DMS53 (cell line): ENCODE results near the gene POLR1A.

ENCODE experiments used
- DNase-seq: peaks from one replicate; lab custom pipeline; 2025; lab: John Stamatoyannopoulos, UW

POLR1A gene

DNA sequence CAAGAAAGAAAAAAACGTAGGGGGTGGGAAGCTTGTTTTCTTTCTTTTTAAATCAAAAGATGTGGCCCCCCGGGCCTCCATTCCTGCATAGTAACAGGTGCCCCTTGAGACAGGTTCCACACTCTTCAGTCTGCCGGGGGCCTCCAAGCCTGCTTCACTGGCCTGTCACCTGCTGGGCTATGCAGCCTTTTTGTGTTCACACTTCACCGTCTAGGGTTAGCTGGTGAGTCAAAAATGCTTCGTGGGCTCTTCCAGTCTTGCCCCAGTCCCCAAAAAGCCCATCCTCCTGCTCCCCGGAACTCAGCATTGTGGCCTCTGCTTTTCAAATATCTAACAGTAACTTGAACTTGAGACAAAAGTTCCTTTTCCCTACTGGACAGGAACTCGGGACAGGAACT, 67.9 kb downstream of the POLR1A start:
- no peak for DNase-seq

- DNase-seq, result no peak
Observed at GRCh38 chr2:86037141-86037794, 68.4 kb downstream of the POLR1A start.

- no peak for DNase-seq
Observed at GRCh38 chr2:86036669-86037138, 69.0 kb downstream of the POLR1A start.

GRCh38 chr2:86035883-86036668, 69.6 kb downstream of the POLR1A start:
- DNase-seq, result peak; percentile 58

- no peak for DNase-seq
Observed at GRCh38 chr2:86035376-86035882, 70.3 kb downstream of the POLR1A start.

- DNase-seq, result no peak
Observed at GRCh38 chr2:86033751-86034692, 71.7 kb downstream of the POLR1A start.

DNA sequence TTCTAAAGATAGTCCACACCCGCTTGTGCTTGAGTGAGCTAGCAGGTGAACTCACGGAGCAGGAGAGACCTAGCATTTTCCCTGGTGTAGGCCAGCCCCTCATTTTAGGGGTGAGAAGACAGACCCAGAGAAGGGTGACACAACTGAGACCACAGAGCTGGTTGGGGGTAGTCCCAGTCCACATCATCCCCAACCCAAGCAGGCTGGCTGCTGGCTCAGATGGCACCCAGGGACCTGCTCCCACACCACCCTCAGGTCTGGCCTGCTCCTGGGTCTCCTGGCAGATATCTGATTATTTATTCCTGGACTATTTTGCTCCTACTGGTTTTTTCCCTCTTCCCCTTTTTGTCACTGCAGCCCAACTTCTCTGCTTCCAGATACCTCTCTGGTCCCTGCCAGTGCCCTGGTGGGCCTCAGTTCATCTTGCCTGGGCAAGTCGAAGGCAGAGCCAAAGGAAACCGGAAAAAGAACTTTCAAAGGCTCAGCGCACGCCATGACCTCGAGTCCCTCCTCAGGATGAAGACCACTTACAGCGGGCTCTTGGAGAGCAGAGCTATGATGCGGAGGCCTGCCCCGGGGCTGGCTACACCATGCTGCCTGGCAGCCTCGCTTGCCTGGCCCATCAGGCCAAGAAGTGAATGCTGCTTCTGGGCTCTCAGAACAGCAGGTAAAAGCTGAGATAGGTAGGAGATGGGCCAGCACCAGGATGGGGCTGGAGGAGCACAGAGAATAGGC, 72.7 kb downstream of the POLR1A start:
- no peak for DNase-seq

- no peak for DNase-seq
Observed at GRCh38 chr2:86031606-86032005, 74.1 kb downstream of the POLR1A start.

DNA sequence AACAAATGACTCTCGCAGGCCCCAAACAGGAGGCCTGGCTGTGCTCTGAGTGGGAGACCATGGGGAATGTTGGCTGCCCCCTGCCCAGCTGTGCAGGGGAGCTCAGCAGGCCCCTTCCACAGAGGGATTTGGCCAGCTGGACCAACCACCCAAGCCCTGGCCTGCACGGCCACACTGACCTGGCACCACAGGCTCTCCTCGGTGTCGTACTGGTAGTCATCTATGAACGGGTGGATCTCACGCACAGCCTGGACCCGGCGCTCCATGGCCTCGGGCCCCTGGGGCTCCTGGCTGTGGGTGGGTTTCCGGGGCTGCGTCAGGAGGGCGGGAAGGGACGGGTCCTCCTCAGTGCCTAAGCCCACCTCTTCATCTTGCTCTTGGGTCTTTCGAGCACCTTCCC, 74.5 kb downstream of the POLR1A start:
- no peak for DNase-seq

DNA sequence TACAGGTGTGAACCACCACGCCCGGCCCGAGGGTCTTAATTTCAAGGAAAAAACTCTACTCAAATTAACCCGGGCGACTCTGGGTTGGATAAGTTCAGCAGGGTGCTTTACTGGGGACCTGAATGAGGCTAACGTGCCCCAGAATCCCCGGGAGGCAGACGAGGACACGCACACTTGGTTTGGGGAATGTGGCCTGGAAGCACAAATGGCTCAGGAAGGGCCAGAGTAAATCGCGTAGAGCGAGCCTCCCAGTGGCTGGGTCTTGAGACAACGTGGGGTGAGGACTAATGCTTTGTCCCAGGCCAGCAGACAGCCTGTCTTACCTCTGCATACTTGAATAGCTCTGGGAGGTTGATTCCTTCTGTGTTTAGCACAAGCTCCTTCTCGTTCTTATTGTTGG, 75.8 kb downstream of the POLR1A start:
- no peak for DNase-seq

DNA sequence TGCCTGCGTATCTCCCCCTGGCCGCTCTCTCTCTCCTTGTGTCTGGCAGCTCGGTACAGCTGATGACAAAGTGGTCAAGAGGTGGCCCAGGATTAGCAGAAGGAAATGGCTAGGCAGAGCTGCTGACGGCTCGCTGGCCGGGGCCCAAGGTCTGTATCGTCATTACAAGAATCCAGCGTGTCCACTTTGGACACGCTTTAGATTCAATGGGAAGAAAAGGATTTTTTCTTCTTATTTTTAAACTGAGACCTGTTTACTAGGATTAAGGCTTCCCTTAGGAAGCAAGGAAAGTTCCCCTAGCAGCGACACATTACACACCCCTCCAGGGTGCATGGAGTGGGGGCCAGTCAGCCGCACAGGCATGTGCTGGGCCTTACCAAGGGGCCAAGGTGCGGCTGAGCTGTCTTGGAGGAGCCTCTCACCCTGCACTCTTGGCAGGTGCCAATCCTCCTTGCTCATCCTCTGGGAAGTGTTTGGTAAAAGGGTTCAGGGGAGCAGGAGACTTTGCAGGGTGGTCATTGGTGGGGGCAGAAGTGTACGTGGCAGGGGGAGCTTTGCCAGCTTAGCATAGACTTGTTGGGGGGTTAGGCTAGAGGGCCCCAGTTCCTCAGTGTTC, 76.8 kb downstream of the POLR1A start:
- DNase-seq, result no peak

- DNase-seq, result no peak
Observed at GRCh38 chr2:86027922-86028765, 77.5 kb downstream of the POLR1A start.

GRCh38 chr2:86027196-86027921, 78.3 kb downstream of the POLR1A start:
- DNase-seq, result no peak

DNA sequence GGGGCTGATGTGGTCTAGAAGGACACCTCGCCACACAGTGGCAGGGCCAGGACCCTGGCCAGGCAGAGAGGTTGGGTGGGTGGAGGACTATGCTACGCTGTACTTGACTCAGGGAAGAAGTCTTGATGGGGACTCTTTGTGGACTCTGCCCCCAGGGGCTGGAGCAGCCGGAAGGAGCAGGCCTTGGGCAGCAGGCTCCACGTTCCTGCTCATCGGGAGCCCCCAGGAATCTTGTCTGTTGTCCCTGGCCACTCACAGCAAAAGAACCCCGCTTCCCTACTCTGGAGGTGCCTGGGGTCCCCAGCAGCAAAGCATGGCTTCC, 79.0 kb downstream of the POLR1A start:
- no peak for DNase-seq

- no peak for DNase-seq
Observed at GRCh38 chr2:86025976-86026743, 79.5 kb downstream of the POLR1A start.

DNA sequence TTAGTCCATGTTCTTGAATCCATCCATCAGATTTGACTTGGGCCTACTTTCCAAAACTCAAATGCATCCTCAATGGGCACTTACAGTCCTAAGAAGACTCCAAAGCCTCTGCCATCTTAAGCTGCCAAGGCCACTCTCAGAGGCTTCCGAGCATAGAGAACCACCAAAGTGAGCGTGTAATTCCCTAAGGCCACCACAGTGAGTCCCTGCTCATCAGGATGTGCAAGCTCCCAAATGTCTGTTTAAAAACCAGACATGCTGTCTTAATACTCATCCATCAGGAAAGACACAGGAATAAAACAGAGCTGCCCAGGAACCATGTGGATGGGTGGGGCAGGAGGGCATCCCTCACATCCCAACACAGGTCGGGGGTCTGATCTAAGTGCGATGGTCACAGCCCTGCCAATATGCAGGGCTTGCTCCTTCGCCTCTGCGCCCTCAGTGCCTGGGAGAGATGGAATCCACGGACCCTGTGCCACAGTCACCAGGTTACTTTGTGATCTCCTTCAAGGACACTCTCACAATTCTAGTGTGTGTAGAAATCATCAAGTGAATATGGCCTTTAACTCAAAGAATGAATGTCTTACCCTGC, 80.4 kb downstream of the POLR1A start:
- peak; percentile 33 for DNase-seq

- DNase-seq, result no peak
Observed at GRCh38 chr2:86023366-86023712, 82.3 kb downstream of the POLR1A start.

DNA sequence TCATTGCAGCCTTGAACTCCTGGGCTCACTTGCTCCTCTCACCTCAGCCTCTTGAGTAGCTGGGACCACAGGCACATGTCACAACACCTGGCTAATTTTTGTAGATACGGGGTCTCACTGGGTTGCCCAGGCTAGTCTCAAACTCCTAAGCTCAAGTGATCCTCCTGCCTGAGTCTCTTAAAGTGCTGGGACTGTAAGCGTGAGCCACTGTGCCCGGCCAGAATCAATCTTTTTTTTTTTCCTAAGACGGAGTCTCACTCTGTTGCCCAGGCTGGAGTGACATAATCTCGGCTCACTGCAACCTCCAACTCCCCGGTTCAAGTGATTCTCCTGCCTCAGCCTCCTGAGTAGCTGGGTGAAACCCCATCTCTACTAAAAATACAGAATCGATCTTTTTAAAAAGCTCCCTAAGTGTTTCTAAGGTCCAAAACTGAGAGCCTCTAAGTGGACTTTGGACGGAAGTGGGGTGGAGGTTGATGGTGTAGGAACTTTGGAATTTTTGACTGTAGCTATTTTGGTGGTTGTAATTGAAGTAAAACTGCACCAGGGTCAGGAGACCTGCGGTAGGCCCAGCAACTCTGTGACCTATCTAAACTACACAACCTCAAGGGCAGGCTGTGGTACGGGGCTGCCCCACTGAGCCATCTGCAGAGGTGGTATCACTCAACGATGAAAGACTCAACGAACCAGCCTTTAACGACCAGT, 82.9 kb downstream of the POLR1A start:
- no peak for DNase-seq
